GM12892 (cell line): ENCODE data around the gene DNAH14.

Source experiments
- POLR2A ChIP-seq: IDR thresholded peaks from 2 replicates; pipeline ENCODE4 v1.6.1; 2011; ENCODE audit warnings: low read depth, low read length, control low read depth
- POLR2AphosphoS5 ChIP-seq: IDR thresholded peaks from 2 replicates; pipeline ENCODE4 v1.6.1; 2011; ENCODE audit warnings: low read depth, low read length, control low read depth
- TAF1 ChIP-seq: IDR thresholded peaks from 2 replicates; pipeline ENCODE4 v1.6.1; 2011; ENCODE audit warnings: low read depth, mild to moderate bottlenecking, control low read depth, low read length, borderline replicate concordance

- TF ChIP-seq POLR2A, result no peak
- TF ChIP-seq POLR2AphosphoS5, result no peak
- TF ChIP-seq TAF1, result no peak
Observed at GRCh38 chr1:225434046-225434445, 504.6 kb downstream of the DNAH14 start.
